Mesothelial cell of epicardium (in vitro differentiated cells): ENCODE results near the gene MACROD2. TPM values are rescaled to one million over a fixed set of nuclear protein-coding genes. Genes with fewer than 3 reads are reported as not detected.
A peak's percentile ranks its signal among the peaks of the same experiment; 100 is the strongest.

Experiments used
- DNase-seq, 2 experiments: peaks; one replicate each; pipeline ENCODE4 v3.0.0; 2021; ENCODE audit warnings: low spot score in 2 of 2; ENCODE audit not compliant: unreplicated experiment in 2 of 2
- H3K27ac Mint-ChIP-seq: 2 replicates; pipeline ENCODE4 v1.8.0; 2021; ENCODE audit warnings: mixed read lengths
- H3K27me3 Mint-ChIP-seq: 2 replicates; pipeline ENCODE4 v1.8.0; 2021; ENCODE audit warnings: low read depth, mixed read lengths
- H3K36me3 Mint-ChIP-seq: 2 replicates; pipeline ENCODE4 v1.8.0; 2021; ENCODE audit warnings: mixed read lengths
- H3K4me1 Mint-ChIP-seq: 2 replicates; pipeline ENCODE4 v1.8.0; 2021; ENCODE audit warnings: mixed read lengths
- H3K4me3 Mint-ChIP-seq: 2 replicates; pipeline ENCODE4 v1.8.0; 2021; ENCODE audit warnings: mild to moderate bottlenecking, moderate library complexity, mixed read lengths
- H3K9me3 Mint-ChIP-seq: 2 replicates; pipeline ENCODE4 v1.8.0; 2021; ENCODE audit warnings: mixed read lengths
- total RNA-seq: library from RNA; stranded (reverse); gene quantifications from 3 replicates; pipeline ENCODE4 v1.2.1, GENCODE V29; 2021
- TF ChIP-seq, protein P1 (sequence below): fragments of 200-600 bp; sonication (generic); IDR thresholded peaks from one replicate; pipeline ENCODE4 v1.5.0; 2021; ENCODE audit warnings: antibody characterized with exemption; ENCODE audit not compliant: unreplicated experiment

MACROD2 gene
- total RNA-seq, 1 donor from 2014 or later: 10.0 TPM

DNA sequence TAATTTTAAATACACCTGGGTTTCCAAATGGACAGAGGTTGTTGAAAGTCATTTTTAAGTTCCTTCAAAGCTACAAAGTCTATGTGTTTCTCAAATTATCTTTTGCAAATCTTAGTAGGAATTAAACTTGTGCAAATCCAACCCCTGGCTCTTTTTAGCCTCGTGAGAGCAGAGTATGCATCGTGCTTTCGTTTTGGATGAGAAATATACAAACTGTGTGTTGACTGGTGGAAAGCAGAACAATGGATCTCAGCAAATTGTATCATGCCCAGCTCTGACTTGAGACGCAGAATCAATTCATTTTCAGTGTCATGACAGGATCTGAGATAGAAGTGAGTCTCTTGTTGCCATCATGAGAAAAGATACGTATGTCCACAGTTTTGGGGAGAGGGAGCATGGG is 884.5 kb downstream of the MACROD2 start:
- TF ChIP-seq, protein P1, sequence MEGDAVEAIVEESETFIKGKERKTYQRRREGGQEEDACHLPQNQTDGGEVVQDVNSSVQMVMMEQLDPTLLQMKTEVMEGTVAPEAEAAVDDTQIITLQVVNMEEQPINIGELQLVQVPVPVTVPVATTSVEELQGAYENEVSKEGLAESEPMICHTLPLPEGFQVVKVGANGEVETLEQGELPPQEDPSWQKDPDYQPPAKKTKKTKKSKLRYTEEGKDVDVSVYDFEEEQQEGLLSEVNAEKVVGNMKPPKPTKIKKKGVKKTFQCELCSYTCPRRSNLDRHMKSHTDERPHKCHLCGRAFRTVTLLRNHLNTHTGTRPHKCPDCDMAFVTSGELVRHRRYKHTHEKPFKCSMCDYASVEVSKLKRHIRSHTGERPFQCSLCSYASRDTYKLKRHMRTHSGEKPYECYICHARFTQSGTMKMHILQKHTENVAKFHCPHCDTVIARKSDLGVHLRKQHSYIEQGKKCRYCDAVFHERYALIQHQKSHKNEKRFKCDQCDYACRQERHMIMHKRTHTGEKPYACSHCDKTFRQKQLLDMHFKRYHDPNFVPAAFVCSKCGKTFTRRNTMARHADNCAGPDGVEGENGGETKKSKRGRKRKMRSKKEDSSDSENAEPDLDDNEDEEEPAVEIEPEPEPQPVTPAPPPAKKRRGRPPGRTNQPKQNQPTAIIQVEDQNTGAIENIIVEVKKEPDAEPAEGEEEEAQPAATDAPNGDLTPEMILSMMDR: no peak
- no peaks in the 10 kb centered on the region for H3K36me3 Mint-ChIP-seq
- H3K4me3 Mint-ChIP-seq: no peak overlapping the region
- H3K27me3 Mint-ChIP-seq: no peaks in the 10 kb centered on the region
- H3K9me3 Mint-ChIP-seq: peaks cover 30% of the 10 kb centered on the region
- H3K27ac Mint-ChIP-seq: peak overlapping the region; percentile 63
- DNase-seq: no peak
- peaks cover 28% of the 10 kb centered on the region for H3K4me1 Mint-ChIP-seq

DNA sequence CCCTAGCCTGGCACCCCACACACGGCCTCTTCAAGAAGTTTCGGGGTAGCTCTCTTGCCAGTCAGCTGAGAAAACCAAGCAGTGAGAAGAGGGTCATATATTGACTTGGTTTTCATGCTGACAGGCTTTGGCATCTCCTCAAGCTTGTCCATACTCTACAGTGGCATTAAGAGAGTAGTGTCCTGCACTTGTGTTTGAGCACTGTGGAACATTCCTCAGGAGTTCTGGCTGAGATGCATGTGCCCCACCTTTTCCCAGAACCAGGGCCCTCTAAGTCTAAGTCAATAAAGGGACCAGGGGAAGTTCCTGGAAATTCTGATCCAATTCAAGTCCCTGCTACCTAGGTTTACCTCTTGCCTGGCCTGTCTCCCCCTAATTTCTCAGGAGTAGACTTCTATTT is 886.2 kb downstream of the MACROD2 start:
- Mint-ChIP-seq H3K4me3 (no peak overlapping the region), H3K36me3 (no peaks in the 10 kb centered on the region), H3K27ac (no peak overlapping the region), H3K27me3 (no peaks in the 10 kb centered on the region), H3K4me1 (peaks cover 28% of the 10 kb centered on the region), H3K9me3 (peaks cover 24% of the 10 kb centered on the region)
- no peak for DNase-seq
- TF ChIP-seq, protein P1: no peak

DNA sequence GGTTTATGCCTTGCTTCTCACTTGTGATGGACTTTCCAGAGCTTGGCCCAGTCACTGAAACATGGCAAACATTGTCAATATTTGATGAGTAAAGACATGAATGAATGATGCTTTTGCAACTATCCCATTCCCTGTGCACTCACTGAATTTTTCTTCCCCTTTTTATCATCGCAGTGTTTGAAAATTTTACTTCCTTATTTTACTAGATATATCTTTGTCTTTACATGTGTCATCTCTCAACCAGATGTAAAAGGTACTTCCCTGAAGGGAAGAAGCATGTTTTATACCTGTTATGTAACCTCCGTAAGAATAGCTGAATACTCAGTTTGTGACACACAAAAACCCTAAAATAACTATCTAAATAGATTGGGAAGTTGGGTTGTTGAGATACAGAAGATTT is 886.8 kb downstream of the MACROD2 start:
- no peaks in the 10 kb centered on the region for H3K27me3 Mint-ChIP-seq
- H3K4me1 Mint-ChIP-seq: peaks cover 28% of the 10 kb centered on the region

DNA sequence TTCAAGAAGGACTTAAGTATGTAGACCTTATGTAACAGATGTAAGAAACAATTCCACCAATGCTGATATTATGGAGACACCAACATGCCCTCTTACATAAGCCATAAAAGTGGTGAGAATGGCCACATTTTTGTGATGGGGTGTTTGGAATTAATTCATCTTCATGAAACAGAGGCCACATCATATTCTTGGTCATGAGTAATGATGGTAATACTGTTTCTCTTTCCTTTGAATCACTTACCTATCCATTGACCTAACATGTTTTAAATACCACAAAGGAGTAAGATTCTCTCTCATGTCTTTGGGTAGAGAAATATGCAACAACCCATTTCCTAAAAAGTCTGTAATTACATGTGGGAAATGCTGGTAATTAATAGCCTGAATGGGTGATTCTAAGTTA is 887.5 kb downstream of the MACROD2 start:
- H3K9me3 Mint-ChIP-seq: peaks cover 14% of the 10 kb centered on the region
- H3K4me3 Mint-ChIP-seq: no peak overlapping the region
- DNase-seq: no peak
- H3K4me1 Mint-ChIP-seq: peaks cover 27% of the 10 kb centered on the region
- TF ChIP-seq, protein P1: no peak
- H3K36me3 Mint-ChIP-seq: no peaks in the 10 kb centered on the region
- no peak overlapping the region for H3K27ac Mint-ChIP-seq
- no peaks in the 10 kb centered on the region for H3K27me3 Mint-ChIP-seq

More for the DNA sequence above, 886.8 kb downstream of the MACROD2 start:
- no peak overlapping the region for H3K27ac Mint-ChIP-seq
- TF ChIP-seq, protein P1: no peak
- H3K36me3 Mint-ChIP-seq: no peaks in the 10 kb centered on the region
- H3K9me3 Mint-ChIP-seq: peaks cover 17% of the 10 kb centered on the region
- DNase-seq: no peak
- no peak overlapping the region for H3K4me3 Mint-ChIP-seq

DNA sequence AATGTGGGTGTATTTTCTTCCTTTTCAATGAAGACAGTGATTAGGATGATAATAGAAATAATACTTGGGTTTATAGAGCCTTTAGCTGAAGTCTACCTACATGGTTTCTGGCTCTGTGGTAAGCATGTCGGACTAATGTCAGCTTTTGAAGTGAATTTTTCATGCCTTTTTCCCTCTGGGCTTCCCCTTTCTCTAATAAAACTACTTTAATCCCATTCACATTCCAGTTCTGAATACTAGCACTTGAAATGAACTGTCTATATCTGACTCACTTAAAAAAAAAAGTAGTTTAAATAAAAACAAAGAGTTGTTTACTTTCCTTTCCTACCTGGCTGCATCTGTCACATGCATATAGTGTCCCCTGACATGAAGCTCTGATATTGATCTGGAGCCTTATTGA is 888.0 kb downstream of the MACROD2 start:
- Mint-ChIP-seq H3K4me1 (peaks cover 27% of the 10 kb centered on the region), H3K27me3 (no peaks in the 10 kb centered on the region), H3K27ac (no peak overlapping the region), H3K4me3 (no peak overlapping the region), H3K9me3 (peaks cover 14% of the 10 kb centered on the region), H3K36me3 (no peaks in the 10 kb centered on the region)
- no peak for DNase-seq
- TF ChIP-seq, protein P1: no peak

DNA sequence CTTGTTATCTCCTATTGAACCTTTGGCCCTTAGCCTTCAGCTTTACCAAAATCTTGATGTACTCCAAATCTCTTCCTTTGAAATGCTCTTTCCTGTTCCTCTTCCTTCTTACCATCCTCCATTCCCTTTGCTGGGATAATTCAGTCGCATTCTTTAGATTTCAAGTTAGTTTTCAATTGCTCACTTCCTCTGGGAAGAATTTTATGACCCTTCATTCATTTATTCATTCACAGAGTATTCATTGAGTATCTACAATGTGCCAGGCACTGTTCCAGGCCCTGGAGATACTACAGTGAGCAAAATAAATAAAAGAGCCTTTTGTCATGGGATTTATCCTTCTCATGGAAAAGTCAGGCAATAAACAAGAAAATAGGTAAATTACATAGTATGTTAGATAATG is 890.3 kb downstream of the MACROD2 start:
- peaks cover 21% of the 10 kb centered on the region for H3K4me1 Mint-ChIP-seq
- H3K36me3 Mint-ChIP-seq: no peaks in the 10 kb centered on the region
- H3K9me3 Mint-ChIP-seq: peaks cover 14% of the 10 kb centered on the region
- TF ChIP-seq, protein P1: no peak
- H3K27ac Mint-ChIP-seq: no peak overlapping the region
- H3K27me3 Mint-ChIP-seq: no peaks in the 10 kb centered on the region
- DNase-seq: no peak
- H3K4me3 Mint-ChIP-seq: no peak overlapping the region
